D721Med (cell line): Measurements from ENCODE around the gene C17orf75.

Experiments
- DNase-seq: peaks from one replicate; pipeline ENCODE4 v3.0.0; 2011; ENCODE audit warnings: low spot score; ENCODE audit not compliant: insufficient read length
- FAIRE-seq: peaks from 2 replicates; lab custom pipeline; 2011; peaks lifted over from hg19 to GRCh38; lab: Jason Lieb, UNC
- CTCF ChIP-seq: IDR thresholded peaks from 2 replicates; pipeline ENCODE4 v1.5.1; 2012; ENCODE audit warnings: mild to moderate bottlenecking, control low read depth; ENCODE audit not compliant: insufficient read depth; ENCODE audit errors: missing control alignments

The C17orf75 gene

GRCh38 chr17:32289471-32290070 lies 52.4 kb downstream of the C17orf75 start:
- no peak for DNase-seq
- FAIRE-seq = no peak
- TF ChIP-seq CTCF = no peak

- DNase-seq = no peak
- no peak for FAIRE-seq
- no peak for TF ChIP-seq CTCF
Measured at GRCh38 chr17:32288615-32289014, 53.4 kb downstream of the C17orf75 start.

GRCh38 chr17:32287804-32288511 lies 54.0 kb downstream of the C17orf75 start:
- TF ChIP-seq CTCF = no peak
- DNase-seq = no peak
- no peak for FAIRE-seq

GRCh38 chr17:32286518-32286900 lies 55.5 kb downstream of the C17orf75 start:
- DNase-seq (no peak), FAIRE-seq (no peak)
- no peak for TF ChIP-seq CTCF

GRCh38 chr17:32285746-32286517 lies 56.0 kb downstream of the C17orf75 start:
- no peak for DNase-seq
- FAIRE-seq = no peak
- no peak for TF ChIP-seq CTCF

GRCh38 chr17:32285306-32285705 lies 56.7 kb downstream of the C17orf75 start:
- FAIRE-seq = no peak

More at GRCh38 chr17:32285306-32285705, 56.7 kb downstream of the C17orf75 start:
- no peak for TF ChIP-seq CTCF
- no peak for DNase-seq
